Keratinocyte (primary cell): ENCODE results near the gene PFAS.

Source experiments
- CTCF ChIP-seq, 3 experiments: IDR thresholded peaks in 1 of 3; conservative IDR thresholded peaks in 1 of 3; optimal IDR thresholded peaks in 1 of 3; 2 replicates in 2 of 3; 3 replicates in 1 of 3; pipeline versions ENCODE3 to v1.5.1; 2011; ENCODE audit warnings: low read length in 3 of 3, mild to moderate bottlenecking in 3 of 3, moderate library complexity in 2 of 3, control low read depth in 1 of 3, inconsistent platforms in 1 of 3; ENCODE audit not compliant: insufficient read depth in 2 of 3; ENCODE audit errors: extremely low read depth in 1 of 3
- EZH2 ChIP-seq: IDR thresholded peaks from one replicate; pipeline ENCODE4 v1.6.1; 2012; ENCODE audit warnings: inconsistent platforms, mild to moderate bottlenecking, low read length, moderate library complexity

GRCh38 chr17:8267480-8268147 is 18.5 kb downstream of the PFAS start:
- no peak for TF ChIP-seq CTCF (optimal IDR thresholded peaks at IDR 0.05 in 1 of 3, IDR thresholded peaks at IDR 0.05 in 1 of 3, conservative IDR thresholded peaks at IDR 0.05 in 1 of 3; ENCODE audit: extremely low read depth in 1 of 3, insufficient read depth in 2 of 3, low read length in 3 of 3)
- no peak for TF ChIP-seq EZH2
